GM21381 (cell line): ENCODE results near the gene MED13L.
"Not testable (repeated sequence)": the region's sequence is repeated elsewhere in the genome, so short reads cannot be mapped to it uniquely, and the experiment has no call there.

Experiments used
- ATAC-seq: cut with Tn5 transposase; IDR thresholded peaks from one replicate; pipeline ENCODE4 v1.9.1; 2021; ENCODE audit warnings: mild to moderate bottlenecking, moderate library complexity; ENCODE audit not compliant: unreplicated experiment

Gene MED13L

GRCh38 chr12:116033765-116034164 is 243.7 kb downstream of the MED13L start:
- no peak for ATAC-seq

- not testable (repeated sequence) for ATAC-seq
These were observed 245.9 kb downstream of the MED13L start for GRCh38 chr12:116031624-116032023.

- ATAC-seq, result no peak
These were observed 248.9 kb downstream of the MED13L start for GRCh38 chr12:116028619-116029018.

GRCh38 chr12:116027551-116027821 is 250.0 kb downstream of the MED13L start:
- ATAC-seq, result no peak

GRCh38 chr12:116026768-116027550 is 250.5 kb downstream of the MED13L start:
- no peak for ATAC-seq

GRCh38 chr12:116026346-116026745 is 251.1 kb downstream of the MED13L start:
- ATAC-seq, result no peak

- ATAC-seq, result no peak
These were observed 252.7 kb downstream of the MED13L start for GRCh38 chr12:116024769-116025168.

- ATAC-seq, result no peak
These were observed 258.1 kb downstream of the MED13L start for GRCh38 chr12:116019415-116019814.

GRCh38 chr12:116018282-116018681 is 259.2 kb downstream of the MED13L start:
- no peak for ATAC-seq

- ATAC-seq, result no peak
These were observed 262.0 kb downstream of the MED13L start for GRCh38 chr12:116015525-116015924.

- ATAC-seq, result no peak
These were observed 264.7 kb downstream of the MED13L start for GRCh38 chr12:116012757-116013156.

- ATAC-seq, result no peak
These were observed 266.3 kb downstream of the MED13L start for GRCh38 chr12:116011217-116011616.

GRCh38 chr12:116010467-116010866 is 267.0 kb downstream of the MED13L start:
- ATAC-seq, result no peak

- ATAC-seq, result no peak
These were observed 267.7 kb downstream of the MED13L start for GRCh38 chr12:116009805-116010204.

GRCh38 chr12:116006141-116006540 is 271.4 kb downstream of the MED13L start:
- ATAC-seq, result no peak

GRCh38 chr12:116002890-116003536 is 274.5 kb downstream of the MED13L start:
- no peak for ATAC-seq

- ATAC-seq, result no peak
These were observed 277.2 kb downstream of the MED13L start for GRCh38 chr12:116000252-116000651.

- no peak for ATAC-seq
These were observed 277.9 kb downstream of the MED13L start for GRCh38 chr12:115999582-115999981.

- no peak for ATAC-seq
These were observed 278.6 kb downstream of the MED13L start for GRCh38 chr12:115998794-115999478.

GRCh38 chr12:115998119-115998633 is 279.3 kb downstream of the MED13L start:
- no peak for ATAC-seq

- no peak for ATAC-seq
These were observed 283.8 kb downstream of the MED13L start for GRCh38 chr12:115993737-115994136.

GRCh38 chr12:115990241-115990640 is 287.3 kb downstream of the MED13L start:
- ATAC-seq, result no peak
